ENCODE measurements around the gene CDA.

GRCh38 chr1:20630729-20631128 lies 41.8 kb downstream of the CDA start:
- TF ChIP-seq CTCF (IDR thresholded peaks at IDR 0.05) (no peak), POLR2AphosphoS5 (IDR thresholded peaks at IDR 0.05; ENCODE audit: insufficient read depth in 1 of 2, low read depth in 1 of 2) (no peak)
